Measurements from ENCODE around the gene SDR39U1. TPM values are rescaled to one million over a fixed set of nuclear protein-coding genes. Genes with fewer than 3 reads are reported as not detected.

Gene SDR39U1
- total RNA-seq, 1 donor from 2014 or later: 34.9 TPM

GRCh38 chr14:24401810-24402702, 40.5 kb downstream of the SDR39U1 start:
- Mint-ChIP-seq H3K36me3 (ENCODE audit: low read depth, unreplicated experiment) (peaks cover 12% of the 10 kb centered on the region), H3K27ac (ENCODE audit: unreplicated experiment) (no peak overlapping the region), H3K27me3 (ENCODE audit: unreplicated experiment) (peaks cover 7% of the 10 kb centered on the region), H3K4me3 (ENCODE audit: unreplicated experiment) (no peak overlapping the region), H3K9me3 (ENCODE audit: unreplicated experiment) (no peaks in the 10 kb centered on the region), H3K4me1 (ENCODE audit: unreplicated experiment) (peaks cover 48% of the 10 kb centered on the region)
- no peak for TF ChIP-seq CTCF (IDR thresholded peaks at IDR 0.05; ENCODE audit: unreplicated experiment)
- no peak for DNase-seq (ENCODE audit: low spot score)

GRCh38 chr14:24399999-24400718, 42.4 kb downstream of the SDR39U1 start:
- TF ChIP-seq CTCF (IDR thresholded peaks at IDR 0.05; ENCODE audit: unreplicated experiment): no peak
- H3K27ac Mint-ChIP-seq (ENCODE audit: unreplicated experiment): peak overlapping the region; percentile 46
- peaks cover 10% of the 10 kb centered on the region for H3K27me3 Mint-ChIP-seq (ENCODE audit: unreplicated experiment)
- no peak for DNase-seq (ENCODE audit: low spot score)
- H3K4me1 Mint-ChIP-seq (ENCODE audit: unreplicated experiment): peaks cover 56% of the 10 kb centered on the region
- H3K9me3 Mint-ChIP-seq (ENCODE audit: unreplicated experiment): no peaks in the 10 kb centered on the region
- H3K4me3 Mint-ChIP-seq (ENCODE audit: unreplicated experiment): peak overlapping the region; percentile 92
- peaks cover 8% of the 10 kb centered on the region for H3K36me3 Mint-ChIP-seq (ENCODE audit: low read depth, unreplicated experiment)

GRCh38 chr14:24399447-24399822, 43.1 kb downstream of the SDR39U1 start:
- Mint-ChIP-seq H3K27me3 (ENCODE audit: unreplicated experiment) (peaks cover 10% of the 10 kb centered on the region), H3K4me1 (ENCODE audit: unreplicated experiment) (peaks cover 52% of the 10 kb centered on the region), H3K36me3 (ENCODE audit: low read depth, unreplicated experiment) (peaks cover 8% of the 10 kb centered on the region), H3K27ac (ENCODE audit: unreplicated experiment) (peak overlapping the region; percentile 61), H3K9me3 (ENCODE audit: unreplicated experiment) (no peaks in the 10 kb centered on the region), H3K4me3 (ENCODE audit: unreplicated experiment) (peak overlapping the region; percentile 92)
- TF ChIP-seq CTCF (IDR thresholded peaks at IDR 0.05; ENCODE audit: unreplicated experiment): no peak
- no peak for DNase-seq (ENCODE audit: low spot score)

GRCh38 chr14:24398653-24399446, 43.7 kb downstream of the SDR39U1 start, which contains the start of gene NYNRIN:
Gene NYNRIN (plus strand): TSS chr14:24399003. CDS start chr14:24399247, 244 bp downstream.
- Mint-ChIP-seq H3K9me3 (ENCODE audit: unreplicated experiment) (no peaks in the 10 kb centered on the region), H3K36me3 (ENCODE audit: low read depth, unreplicated experiment) (peaks cover 7% of the 10 kb centered on the region), H3K4me1 (ENCODE audit: unreplicated experiment) (peaks cover 47% of the 10 kb centered on the region), H3K27ac (ENCODE audit: unreplicated experiment) (peak within 1 kb of the TSS; percentile 61), H3K4me3 (ENCODE audit: unreplicated experiment) (peak within 1 kb of the TSS; percentile 92), H3K27me3 (ENCODE audit: unreplicated experiment) (peaks cover 10% of the 10 kb centered on the region)
- TF ChIP-seq CTCF (IDR thresholded peaks at IDR 0.05; ENCODE audit: unreplicated experiment): no peak
- DNase-seq (ENCODE audit: low spot score): peak; percentile 66

Data from endothelial cell (in vitro differentiated cells).